H1 (cell line): Measurements from ENCODE around the gene CPNE5. TPM values are rescaled to one million over a fixed set of nuclear protein-coding genes. Genes with fewer than 3 reads are reported as not detected.

ENCODE experiments used
- ASH2L ChIP-seq: fragments of 200-600, 300-600 bp; sonication (generic); IDR thresholded peaks from one replicate; pipeline ENCODE4 v1.7.1; 2017; ENCODE audit warnings: low read length
- BCL11A ChIP-seq, 2 experiments: IDR thresholded peaks; one replicate each; pipeline ENCODE4 v1.6.1; 2011; ENCODE audit warnings: low read depth in 2 of 2, low read length in 2 of 2, mild to moderate bottlenecking in 2 of 2
- BRCA1 ChIP-seq: IDR thresholded peaks from 2 replicates; pipeline ENCODE4 v1.6.1; 2012; ENCODE audit warnings: low read depth, low read length, improper control_type of control experiment
- CREB1 ChIP-seq: IDR thresholded peaks from 2 replicates; pipeline ENCODE4 v1.6.1; 2012; ENCODE audit warnings: inconsistent platforms
- HDAC2 ChIP-seq, 2 experiments: fragments of 300-600 bp in 1 of 2; sonication (generic) in 1 of 2; IDR thresholded peaks; 2 replicates each; pipeline ENCODE4 v1.6.1; 2011 to 2012; ENCODE audit warnings: low read depth in 2 of 2, low read length in 2 of 2, mild to moderate bottlenecking in 2 of 2, moderate library complexity in 2 of 2, borderline replicate concordance in 1 of 2, inconsistent platforms in 1 of 2
- KDM5A ChIP-seq: fragments of 200-600 bp; IDR thresholded peaks from 2 replicates; pipeline ENCODE4 v1.7.1; 2012; ENCODE audit warnings: mild to moderate bottlenecking, low read length, inconsistent platforms, mixed read lengths
- POU5F1 ChIP-seq: IDR thresholded peaks from 2 replicates; pipeline ENCODE4 v1.6.1; 2011; ENCODE audit warnings: low read depth, mild to moderate bottlenecking, low read length, moderate library complexity
- RNF2 ChIP-seq: fragments of 200-900, 300-1000 bp; sonication (generic); IDR thresholded peaks from 2 replicates; pipeline ENCODE4 v1.7.1; 2016; ENCODE audit warnings: borderline replicate concordance, low read depth, mild to moderate bottlenecking, antibody characterized with exemption, low read length; ENCODE audit not compliant: poor library complexity, severe bottlenecking; ENCODE audit errors: missing control alignments
- SP2 ChIP-seq: IDR thresholded peaks from 2 replicates; pipeline ENCODE4 v1.6.1; 2012; ENCODE audit warnings: mild to moderate bottlenecking, low read length, inconsistent platforms
- TAF7 ChIP-seq: optimal IDR thresholded peaks from 2 replicates; pipeline ENCODE3; 2011; ENCODE audit warnings: low read depth, mild to moderate bottlenecking, inconsistent platforms, low read length, moderate library complexity, borderline replicate concordance
- polyA plus RNA-seq, 7 experiments: library from polyadenylated mRNA; depleted of rRNA in 3 of 7; stranded (reverse) in 5 of 7; unstranded in 2 of 7; fragments of >200 nt in 5 of 7; fragments of 200-250 nt in 2 of 7; gene quantifications; 1 replicate in 5 of 7; 2 replicates in 1 of 7; 4 replicates in 1 of 7; pipeline versions ENCODE4 v1.2.1 to v1.2.3, GENCODE V29; 2011 to 2013; ENCODE audit warnings: missing spikeins in 2 of 7, mixed read lengths in 2 of 7
- total RNA-seq: library from RNA; stranded (reverse); fragmentation: NEBNext Ultra II Directional; extraction: Animal tissue kit (Norgen Biotek cat#: 25700); gene quantifications from 2 replicates; pipeline ENCODE4 v1.2.1, GENCODE V29; 2021

CPNE5 gene
- total and polyA plus RNA-seq, 2 of the 8 experiments (the other 6 are each of a cell fraction or from before 2014, with no cell fraction given) = 0.88 to 1.8 TPM

DNA sequence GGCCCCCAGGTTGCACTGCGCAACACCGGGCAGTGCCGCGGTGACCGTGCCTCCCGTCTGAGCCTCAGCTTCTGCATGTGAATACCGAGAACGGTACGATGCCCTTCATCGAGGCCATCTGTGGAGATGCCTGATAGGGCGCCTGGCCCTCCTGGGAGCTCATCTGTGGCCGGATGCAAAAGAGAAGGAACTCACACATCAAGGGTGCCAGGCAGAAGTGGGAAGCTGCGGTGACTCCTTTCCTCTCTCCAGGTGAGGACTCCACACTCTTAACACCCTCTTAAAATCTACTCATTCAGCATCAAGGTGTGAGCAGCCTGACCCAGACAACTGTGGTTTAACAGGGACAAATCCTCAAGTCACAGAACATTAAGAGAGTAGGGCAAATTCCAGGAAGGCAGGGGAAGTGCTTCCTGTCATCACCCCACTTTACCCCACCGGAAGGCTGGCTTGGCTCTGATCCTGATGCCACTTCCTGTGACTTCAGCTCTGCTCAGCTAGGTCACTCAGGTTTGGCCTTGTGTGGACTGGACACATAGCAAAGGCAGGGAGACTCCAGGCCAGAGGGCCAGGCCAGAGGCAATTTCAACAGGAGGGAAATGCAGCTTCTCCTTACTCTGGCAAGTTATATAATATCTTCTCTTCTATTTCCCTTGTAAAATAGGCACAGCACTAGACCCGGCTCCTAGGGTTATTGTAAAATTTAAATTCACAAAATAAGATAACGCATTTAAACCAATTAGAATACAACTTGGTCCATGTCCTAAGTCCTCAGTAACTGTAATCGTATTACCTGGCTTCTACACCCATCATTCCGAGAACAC is 69.4 kb downstream of the CPNE5 start (continued):
- no peak for TF ChIP-seq TAF7
- TF ChIP-seq RNF2 = no peak
- TF ChIP-seq SP2 = no peak
- no peak for TF ChIP-seq CREB1
- no peak for TF ChIP-seq BRCA1
- TF ChIP-seq ASH2L = no peak
- no peak for TF ChIP-seq POU5F1
- TF ChIP-seq KDM5A = no peak
- TF ChIP-seq BCL11A (IDR thresholded peaks at IDR 0.05; ENCODE audit: low read depth in 2 of 2, low read length in 2 of 2) = no peak
- TF ChIP-seq HDAC2 (IDR thresholded peaks at IDR 0.05; ENCODE audit: borderline replicate concordance in 1 of 2, low read depth in 2 of 2, low read length in 2 of 2) = no peak
